Activated CD4-positive, alpha-beta T cell treated with anti-CD3 and anti-CD28 coated beads, Interleukin-2, amount 50 U/mL, for 48 hours (primary cell): ENCODE results near the gene RAB40B.
"Not testable (repeated sequence)": the region's sequence is repeated elsewhere in the genome, so short reads cannot be mapped to it uniquely, and the experiment has no call there.

ENCODE experiments used
- DNase-seq, 2 experiments: peaks; one replicate each; pipeline ENCODE4 v3.0.0-alpha.2; 2020

Gene RAB40B, protein sequence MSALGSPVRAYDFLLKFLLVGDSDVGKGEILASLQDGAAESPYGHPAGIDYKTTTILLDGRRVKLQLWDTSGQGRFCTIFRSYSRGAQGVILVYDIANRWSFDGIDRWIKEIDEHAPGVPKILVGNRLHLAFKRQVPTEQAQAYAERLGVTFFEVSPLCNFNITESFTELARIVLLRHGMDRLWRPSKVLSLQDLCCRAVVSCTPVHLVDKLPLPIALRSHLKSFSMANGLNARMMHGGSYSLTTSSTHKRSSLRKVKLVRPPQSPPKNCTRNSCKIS

GRCh38 chr17:82698065-82698973 is at the start of gene RAB40B:
TSS of gene RAB40B (minus strand) at chr17:82698698. CDS start at chr17:82698596, 102 bp downstream.
- DNase-seq: peak; percentile 98 to 99

DNA sequence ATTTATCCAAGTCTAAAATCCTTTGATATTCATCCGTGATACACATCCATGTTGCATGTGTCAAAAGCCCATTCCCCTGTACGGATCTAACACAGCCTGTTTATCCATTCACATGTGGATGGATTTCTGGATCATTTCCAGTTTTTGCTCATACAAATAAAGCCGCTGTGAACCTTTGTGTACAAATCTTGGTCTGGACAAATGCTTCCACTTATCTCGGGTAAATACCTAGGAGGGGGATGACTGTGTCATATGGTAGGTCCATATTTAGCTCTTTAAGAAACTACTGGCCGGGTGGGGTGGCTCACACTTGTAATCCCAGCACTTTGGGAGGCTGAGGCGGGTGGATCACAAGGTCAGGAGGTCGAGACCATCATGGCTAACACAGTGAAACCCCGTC is 47.0 kb upstream of the RAB40B start:
- no peak for DNase-seq

- DNase-seq: not testable (repeated sequence)
These were observed 46.2 kb upstream of the RAB40B start for GRCh38 chr17:82744736-82745135.

- DNase-seq: no peak
These were observed 45.1 kb upstream of the RAB40B start for GRCh38 chr17:82743344-82744219.

- DNase-seq: no peak
These were observed 42.6 kb upstream of the RAB40B start for GRCh38 chr17:82740906-82741759.

DNA sequence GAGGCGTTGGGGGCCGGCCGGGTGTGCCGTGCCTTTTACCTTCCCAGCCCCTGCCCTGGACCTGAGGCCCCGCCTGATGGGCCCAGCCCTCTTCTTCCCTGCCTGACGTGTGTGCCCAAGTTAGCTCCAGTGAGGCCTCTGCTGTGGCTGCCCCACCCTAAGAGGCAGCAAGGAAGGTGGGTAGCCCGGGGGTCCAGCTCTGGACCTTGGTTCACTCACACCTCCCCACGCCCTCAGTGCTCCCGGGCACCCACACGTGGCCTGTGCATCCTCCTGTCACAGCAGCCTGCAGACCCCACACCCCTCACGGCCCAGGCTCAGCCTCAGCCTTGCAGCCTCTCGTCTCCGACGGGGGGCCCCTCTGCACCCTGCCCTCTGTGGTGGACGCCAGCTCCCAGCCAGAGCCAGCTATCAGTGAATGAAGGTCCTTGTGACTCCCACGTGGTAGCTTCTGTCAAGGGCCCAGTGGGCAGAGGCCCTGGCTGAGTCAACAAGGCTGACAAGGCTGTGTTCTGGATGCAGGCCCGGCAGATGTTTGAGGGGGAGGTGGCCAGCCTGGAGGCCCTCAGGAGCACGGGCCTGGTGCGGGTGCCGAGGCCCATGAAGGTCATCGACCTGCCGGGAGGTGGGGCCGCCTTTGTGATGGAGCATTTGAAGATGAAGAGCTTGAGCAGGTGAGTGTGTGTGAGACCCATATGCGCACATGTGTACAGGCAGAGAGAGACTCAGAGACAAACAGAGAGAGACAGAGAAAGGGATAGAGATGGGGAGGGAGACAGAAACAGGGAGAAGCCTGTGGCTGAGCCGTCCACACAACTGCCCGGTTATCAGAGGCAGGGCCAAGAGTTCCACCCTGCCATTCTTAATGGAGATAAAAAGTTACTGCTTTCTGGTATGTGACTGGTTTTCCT is 39.7 kb upstream of the RAB40B start:
- DNase-seq: no peak

DNA sequence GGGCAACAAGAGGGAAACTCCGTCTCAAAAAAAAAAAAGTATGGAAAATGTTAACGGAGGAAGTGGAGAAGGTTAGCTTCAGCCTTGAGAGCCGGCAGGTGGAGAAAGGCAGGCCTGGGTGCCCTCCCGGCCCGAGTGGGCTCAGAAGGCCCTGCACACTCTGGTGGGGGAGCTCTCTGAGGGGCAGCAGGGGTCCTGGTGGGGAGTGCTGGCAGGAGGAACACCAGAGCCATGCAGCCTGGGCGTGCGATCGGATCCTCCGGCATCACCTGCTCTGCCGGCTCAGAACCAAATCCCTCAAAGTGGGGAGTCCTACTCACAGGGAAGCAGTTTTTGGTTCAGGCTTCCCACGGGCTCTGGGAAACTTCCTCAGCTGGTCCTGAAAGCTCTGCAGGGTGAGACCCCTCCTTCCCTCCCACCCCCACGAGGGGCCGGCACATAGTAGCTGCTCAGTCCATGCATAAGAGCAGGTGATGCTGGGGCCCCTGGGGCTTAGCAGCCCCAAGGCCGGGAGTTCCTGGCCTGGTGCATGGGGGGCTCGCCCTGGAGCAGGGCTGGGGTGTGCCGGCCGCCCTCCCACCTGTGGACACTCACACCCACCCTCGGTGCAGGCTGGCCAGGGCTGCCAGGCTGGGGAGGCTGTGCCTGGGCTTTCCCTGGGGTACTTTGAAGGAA is 38.1 kb upstream of the RAB40B start:
- DNase-seq: no peak

DNA sequence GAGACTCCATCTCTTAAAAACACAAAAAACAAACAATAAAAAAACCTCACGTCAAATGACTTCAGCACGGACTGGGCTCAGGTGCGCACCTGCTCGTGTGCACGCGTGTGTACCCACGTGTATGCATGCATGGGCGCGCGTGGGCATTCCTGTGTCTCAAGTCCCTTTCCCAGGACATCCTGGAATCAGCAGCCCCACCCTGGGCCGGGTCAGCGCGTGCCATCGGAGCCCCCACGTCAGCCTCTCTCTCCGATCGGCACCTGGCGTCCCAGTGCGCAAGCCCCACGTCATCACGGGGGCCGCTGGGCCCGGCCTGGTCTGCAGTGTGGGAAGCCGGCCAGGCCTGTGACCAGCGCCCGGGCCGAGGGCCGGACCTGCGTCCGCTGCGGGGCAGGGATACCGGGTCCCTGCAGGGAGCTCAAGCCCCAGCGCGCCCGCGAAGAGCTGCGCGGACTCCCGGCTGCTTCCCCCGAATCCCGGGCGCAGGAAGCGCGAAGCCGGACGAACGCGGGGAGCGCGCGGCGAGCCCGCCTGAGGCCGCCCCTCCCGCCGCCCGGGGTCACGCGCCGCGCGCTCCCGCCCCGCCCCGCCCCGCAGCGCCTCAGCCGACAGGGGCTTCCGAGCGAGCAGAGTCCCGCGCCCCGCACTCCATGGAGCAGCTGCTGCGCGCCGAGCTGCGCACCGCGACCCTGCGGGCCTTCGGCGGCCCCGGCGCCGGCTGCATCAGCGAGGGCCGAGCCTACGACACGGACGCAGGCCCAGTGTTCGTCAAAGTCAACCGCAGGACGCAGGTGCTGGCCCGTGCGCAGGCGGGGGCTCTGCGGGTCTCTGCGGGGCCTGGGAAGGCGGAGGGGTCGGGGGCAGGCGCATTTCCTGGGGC is 36.7 kb upstream of the RAB40B start, which contains the start of gene FN3K:
Gene FN3K (plus strand): TSS at position 629 of the 880 bp plus-strand sequence. CDS start 22 bp downstream, at position 651.
- DNase-seq: peak; percentile 32 to 33

DNA sequence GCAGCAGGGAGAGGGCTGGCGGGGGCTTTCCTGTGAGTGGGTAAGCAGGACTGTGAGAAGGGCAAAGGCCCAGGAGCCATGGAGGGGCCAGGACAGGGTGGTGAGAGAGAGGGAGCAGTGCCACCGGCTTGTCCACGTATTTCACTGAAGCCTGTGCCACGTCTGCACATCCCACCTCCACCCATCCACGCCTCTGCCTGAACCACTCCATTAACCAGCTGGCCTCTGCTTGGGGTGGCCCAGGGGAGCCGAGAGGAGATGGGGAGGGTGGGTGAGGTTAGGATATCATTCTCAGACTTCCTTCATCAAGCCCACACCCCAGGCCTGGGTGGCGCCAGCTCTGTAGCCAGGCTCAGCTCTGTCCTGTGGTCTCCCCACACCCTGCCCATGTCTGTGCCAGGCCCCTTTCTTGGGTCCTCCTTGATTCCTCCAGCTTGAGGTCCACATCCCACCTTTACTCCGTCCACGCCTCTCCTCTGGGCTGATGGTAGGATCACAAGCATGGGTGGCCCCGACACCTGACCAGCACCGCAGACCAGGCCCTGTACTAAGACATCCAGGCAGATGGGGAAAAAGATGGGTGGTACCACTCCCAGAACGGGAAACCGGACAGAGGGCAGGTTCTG is 33.7 kb upstream of the RAB40B start:
- no peak for DNase-seq

GRCh38 chr17:82729479-82730260 is 31.2 kb upstream of the RAB40B start:
- no peak for DNase-seq

DNA sequence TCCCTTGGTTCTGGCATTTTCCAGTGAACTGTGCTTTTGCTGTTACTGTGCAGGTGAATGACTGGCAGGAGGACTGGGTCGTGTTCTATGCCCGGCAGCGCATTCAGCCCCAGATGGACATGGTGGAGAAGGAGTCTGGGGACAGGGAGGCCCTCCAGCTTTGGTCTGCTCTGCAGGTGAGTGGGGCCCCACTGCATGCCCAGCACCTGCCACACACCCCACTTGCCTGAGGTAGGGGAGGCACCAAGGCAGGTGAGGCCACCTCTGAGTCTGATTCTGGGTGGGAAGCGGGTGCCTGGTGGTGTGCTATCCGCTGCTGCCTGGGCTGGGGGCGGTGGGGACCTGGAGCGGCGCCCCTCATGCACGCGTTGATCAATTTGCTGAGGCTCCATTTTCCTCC is 27.9 kb upstream of the RAB40B start:
- DNase-seq: no peak

DNA sequence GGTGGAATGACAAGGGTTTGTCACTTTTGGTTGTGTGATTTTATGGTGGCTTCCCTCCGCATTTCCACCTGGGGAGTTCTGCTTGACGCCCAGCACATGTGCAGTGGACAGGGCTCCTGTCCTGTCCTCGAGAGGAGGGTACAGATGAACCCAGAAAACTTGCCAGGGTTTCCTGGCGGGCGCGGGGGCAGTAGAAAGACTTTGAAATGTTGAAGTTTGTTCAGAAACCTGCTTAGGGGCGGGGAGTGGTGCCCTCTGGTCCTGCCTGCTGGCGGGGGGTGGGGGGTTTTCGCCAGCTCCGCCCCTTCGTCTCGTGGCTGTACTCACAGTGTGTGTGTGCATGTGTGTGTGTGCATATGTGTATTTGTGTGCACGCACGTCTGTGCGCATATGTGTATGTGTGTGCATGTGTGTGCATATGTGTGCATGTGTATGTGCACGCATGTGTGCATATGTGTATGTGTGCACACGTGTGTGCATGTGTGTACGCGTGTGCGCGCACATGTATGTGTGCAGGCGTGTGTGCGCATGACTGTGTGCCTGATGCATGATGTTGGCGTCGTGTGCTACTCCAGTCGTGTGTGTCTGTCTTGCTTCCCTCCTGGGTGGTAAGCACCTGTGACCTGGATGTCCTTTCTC is 24.8 kb upstream of the RAB40B start:
- DNase-seq: no peak

DNA sequence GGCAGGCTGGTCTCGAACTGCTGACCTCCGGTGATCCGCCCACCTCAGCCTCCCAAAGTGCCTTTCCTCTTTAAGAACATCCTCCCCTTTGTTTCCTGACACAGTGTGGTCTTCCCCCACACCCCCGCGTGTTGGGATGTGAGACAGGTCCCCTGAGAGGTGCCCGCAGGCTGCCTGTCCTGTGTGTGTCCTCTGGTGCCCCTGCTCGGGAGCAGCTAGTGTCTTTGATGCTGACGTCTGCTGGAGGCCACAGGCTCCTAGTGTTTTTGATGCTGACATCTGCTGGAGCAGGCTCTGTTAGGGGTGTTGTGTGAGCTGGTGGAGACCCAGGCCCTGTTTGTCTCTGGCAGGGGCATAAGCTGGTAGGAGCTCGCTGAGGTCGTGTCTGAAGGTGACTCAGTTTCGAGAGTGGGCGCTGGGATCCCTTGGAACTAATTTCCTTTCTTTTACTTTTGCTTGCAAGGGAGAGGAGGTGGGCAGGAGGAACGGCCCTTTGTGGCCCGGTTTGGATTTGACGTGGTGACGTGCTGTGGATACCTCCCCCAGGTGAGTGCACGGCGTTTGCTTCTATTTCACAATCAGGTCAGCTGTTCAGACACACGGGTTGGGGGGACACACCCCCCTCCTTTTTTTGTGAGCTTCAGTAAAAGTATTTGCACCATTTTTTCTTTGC is 24.0 kb upstream of the RAB40B start:
- DNase-seq: no peak

- DNase-seq: no peak
These were observed 21.7 kb upstream of the RAB40B start for GRCh38 chr17:82720204-82720603.

GRCh38 chr17:82718986-82719685 is 20.6 kb upstream of the RAB40B start:
- DNase-seq: no peak
